Measurements from ENCODE around the gene IL4.
"Not testable (repeated sequence)": the region's sequence is repeated elsewhere in the genome, so short reads cannot be mapped to it uniquely, and the experiment has no call there.

IL4 gene

GRCh38 chr5:132691755-132692631, 18.2 kb downstream of the IL4 start:
- DNase-seq (ENCODE audit: low read depth in 1 of 2, low spot score in 1 of 2), result not testable (repeated sequence)

GRCh38 chr5:132692632-132692967, 18.8 kb downstream of the IL4 start:
- DNase-seq (ENCODE audit: low read depth in 1 of 2, low spot score in 1 of 2), result no peak

GRCh38 chr5:132695956-132696355, 22.2 kb downstream of the IL4 start:
- no peak for DNase-seq (ENCODE audit: low read depth in 1 of 2, low spot score in 1 of 2)

DNA sequence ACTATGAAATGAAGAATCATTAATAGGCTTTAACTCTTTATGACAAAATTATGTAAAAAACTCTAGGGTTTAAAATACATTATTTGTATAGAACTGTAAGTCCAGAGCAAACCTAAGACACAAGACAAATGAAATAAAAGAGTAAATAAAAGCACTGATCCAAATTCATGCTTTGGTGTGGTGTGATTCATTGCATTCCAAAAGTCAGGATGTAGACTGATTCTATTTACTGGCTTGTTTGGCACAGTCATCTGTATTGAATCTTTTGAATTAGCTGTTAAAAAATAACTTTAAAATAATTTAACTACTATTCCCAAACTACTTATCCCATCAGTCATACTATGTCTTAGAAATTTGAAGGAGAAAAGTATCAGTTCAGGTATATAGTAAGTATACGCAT, 31.1 kb downstream of the IL4 start:
- DNase-seq (ENCODE audit: low read depth in 1 of 2, low spot score in 1 of 2), result no peak

- DNase-seq (ENCODE audit: low read depth in 1 of 2, low spot score in 1 of 2), result no peak
These were observed 34.9 kb downstream of the IL4 start for GRCh38 chr5:132708645-132709044.

DNA sequence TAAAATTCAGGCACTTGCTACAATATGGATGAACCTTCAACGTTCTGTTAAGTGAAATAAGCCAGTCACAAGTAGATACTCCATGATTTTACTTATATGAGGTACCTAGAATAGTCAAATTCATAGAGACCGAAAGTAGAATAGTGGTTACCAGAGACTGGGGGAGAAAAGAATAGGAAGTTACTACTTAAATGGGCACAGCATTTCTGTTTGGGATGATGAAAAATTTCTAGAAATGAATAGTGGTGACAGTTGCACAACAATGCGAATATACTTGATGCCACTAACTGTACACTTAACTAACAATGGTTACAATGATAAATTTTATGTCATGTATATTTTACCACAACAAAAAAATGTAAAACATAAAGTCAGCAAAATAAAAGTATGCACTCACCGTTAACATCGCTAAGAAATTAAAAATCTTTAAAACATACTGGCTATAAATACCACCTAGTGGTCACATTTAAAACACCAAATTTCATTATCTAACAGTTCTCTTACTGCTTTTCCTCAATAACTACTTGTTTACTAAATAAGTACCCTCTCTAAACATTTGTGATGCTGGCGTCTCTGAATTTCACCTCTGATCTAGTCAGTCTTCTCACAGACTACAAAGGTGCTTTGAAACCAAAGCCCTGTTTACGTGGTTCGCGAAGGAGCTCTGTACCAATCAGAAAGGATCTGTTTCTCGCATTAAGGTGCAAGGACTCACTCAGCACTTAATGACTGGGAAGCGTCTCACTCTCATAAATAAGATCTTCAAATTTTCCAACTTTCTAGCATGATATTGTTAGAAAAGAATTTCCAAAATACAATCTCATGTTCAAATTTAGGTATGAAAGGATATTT, 40.9 kb downstream of the IL4 start:
- no peak for DNase-seq (ENCODE audit: low read depth in 1 of 2, low spot score in 1 of 2)

DNA sequence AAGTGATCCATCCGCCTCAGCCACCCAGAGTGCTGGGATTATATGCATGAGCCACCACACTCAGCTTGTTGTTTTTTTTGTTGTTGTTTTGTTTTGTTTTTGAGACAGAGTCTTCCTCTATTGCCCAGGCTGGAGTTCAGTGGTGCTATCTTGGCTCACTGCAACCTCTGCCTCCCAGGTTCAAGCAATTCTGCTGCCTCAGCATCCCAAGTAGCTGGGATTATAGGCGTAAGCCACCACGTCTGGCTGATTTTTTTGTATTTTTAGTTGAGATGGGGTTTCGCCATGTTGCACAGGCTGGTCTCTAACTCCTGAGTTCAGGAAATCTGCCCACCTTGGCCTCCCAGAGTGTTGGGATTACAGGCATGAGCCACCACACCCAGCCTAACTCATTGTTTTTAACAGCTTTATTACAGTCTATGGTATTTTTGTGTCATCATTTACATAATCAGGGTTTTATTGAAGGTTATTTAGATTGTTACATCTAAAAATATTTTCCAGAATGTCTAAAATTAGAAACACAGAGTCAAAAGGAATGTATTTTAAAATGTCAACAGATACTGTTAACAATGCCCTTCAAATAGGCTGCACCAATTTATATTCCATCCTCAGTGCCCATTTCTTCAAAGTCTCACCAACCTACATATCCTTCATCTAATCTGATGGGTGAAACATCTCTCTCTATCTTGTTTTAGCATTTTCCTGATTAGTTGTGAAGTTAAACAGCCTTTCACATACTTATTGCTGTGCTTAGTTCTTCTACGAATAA, 44.9 kb downstream of the IL4 start:
- no peak for DNase-seq (ENCODE audit: low read depth in 1 of 2, low spot score in 1 of 2)

DNA sequence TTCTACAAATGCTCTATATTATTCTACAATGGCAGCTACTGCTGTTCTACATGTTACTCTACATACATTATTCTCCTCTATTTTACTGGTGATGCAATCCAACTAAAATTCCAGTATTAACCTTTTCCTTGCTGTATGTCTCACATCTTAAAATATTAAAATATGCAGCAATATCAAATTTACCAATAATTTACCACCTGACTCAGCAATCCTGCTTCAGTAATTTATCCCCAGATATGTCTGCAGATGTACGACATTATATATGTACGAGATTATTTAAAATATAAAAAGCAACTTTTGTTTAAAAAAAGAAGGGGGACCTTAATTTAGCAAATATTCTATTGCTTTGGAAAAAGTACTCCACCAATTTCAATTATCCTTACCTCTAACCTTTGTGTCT, 52.0 kb downstream of the IL4 start:
- DNase-seq (ENCODE audit: low read depth in 1 of 2, low spot score in 1 of 2), result no peak

DNA sequence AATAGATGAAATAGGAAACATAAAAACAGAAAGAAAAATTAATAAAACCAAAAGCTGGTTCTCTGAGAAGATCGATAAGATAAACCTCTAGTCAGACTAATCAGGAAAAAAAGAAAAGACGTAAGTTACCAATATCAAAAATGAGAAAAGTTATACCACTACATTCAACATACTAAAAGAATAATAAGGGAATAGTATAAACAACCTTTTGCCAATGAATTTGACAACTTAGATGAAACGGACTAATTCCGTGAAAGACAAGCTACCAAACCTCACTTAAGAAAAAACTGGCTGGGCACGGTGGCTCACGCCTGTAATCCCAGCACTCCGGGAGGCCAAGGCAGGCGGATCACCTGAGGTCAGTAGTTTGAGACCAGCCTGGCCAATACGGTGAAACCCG, 56.1 kb downstream of the IL4 start:
- DNase-seq (ENCODE audit: low read depth in 1 of 2, low spot score in 1 of 2), result no peak
